GM12878 (cell line): ENCODE results near the gene POLR3E.

Experiments used
- CREM ChIP-seq: IDR thresholded peaks from 2 replicates; pipeline ENCODE4 v1.6.1; 2014; ENCODE audit warnings: antibody characterized with exemption, low read depth
- EZH2 ChIP-seq: IDR thresholded peaks from 2 replicates; pipeline ENCODE4 v1.6.1; 2012; ENCODE audit warnings: low read depth, mild to moderate bottlenecking, control low read depth, inconsistent platforms, low read length, borderline replicate concordance; ENCODE audit not compliant: control insufficient read depth
- HCFC1 ChIP-seq: fragments of 150-350 bp; IDR thresholded peaks from 2 replicates; pipeline ENCODE4 v1.6.1; 2014; ENCODE audit warnings: low read length
- NR2C2 ChIP-seq: IDR thresholded peaks from 2 replicates; pipeline ENCODE4 v1.6.1; 2011; ENCODE audit warnings: borderline replicate concordance, low read depth; ENCODE audit not compliant: control insufficient read depth, insufficient read length
- POLR2A ChIP-seq: IDR thresholded peaks from 2 replicates; pipeline ENCODE4 v1.6.1; 2011; ENCODE audit warnings: low read depth, mild to moderate bottlenecking, low read length
- POLR2AphosphoS5 ChIP-seq: IDR thresholded peaks from 2 replicates; pipeline ENCODE4 v1.6.1; 2011; ENCODE audit warnings: mild to moderate bottlenecking, low read length, inconsistent platforms
- TAF1 ChIP-seq: IDR thresholded peaks from 2 replicates; pipeline ENCODE4 v1.6.1; 2011; ENCODE audit warnings: mild to moderate bottlenecking, low read depth, low read length, borderline replicate concordance
- TCF12 ChIP-seq: IDR thresholded peaks from 2 replicates; pipeline ENCODE4 v1.6.1; 2011; ENCODE audit warnings: low read depth, mild to moderate bottlenecking, low read length
- YBX1 ChIP-seq: fragments of 450-650 bp; IDR thresholded peaks from 2 replicates; pipeline ENCODE4 v1.6.1; 2016; ENCODE audit warnings: antibody characterized with exemption
- ZNF24 ChIP-seq: fragments of 450-650 bp; IDR thresholded peaks from 2 replicates; pipeline ENCODE4 v1.6.1; 2017; ENCODE audit warnings: antibody characterized with exemption, mild to moderate bottlenecking
- TF ChIP-seq, protein P1 (sequence below), 3 experiments: IDR thresholded peaks in 2 of 3; conservative IDR thresholded peaks in 1 of 3; 2 replicates each; pipeline ENCODE4 v1.5.1; 2011; ENCODE audit warnings: low read depth in 3 of 3, low read length in 3 of 3, mild to moderate bottlenecking in 3 of 3, control low read depth in 2 of 3, moderate library complexity in 2 of 3, inconsistent platforms in 1 of 3, mixed read lengths in 1 of 3; ENCODE audit not compliant: control insufficient read depth in 2 of 3, insufficient read depth in 1 of 3; ENCODE audit errors: extremely low read depth in 1 of 3
- TF ChIP-seq, protein P2 (sequence below): IDR thresholded peaks from 2 replicates; pipeline ENCODE4 v1.6.1; 2011; ENCODE audit warnings: low read depth, low read length, improper control_type of control experiment, borderline replicate concordance
- TF ChIP-seq, protein P3 (sequence below): IDR thresholded peaks from 2 replicates; pipeline ENCODE4 v1.6.1; 2012; ENCODE audit warnings: low read length, inconsistent platforms

DNA sequence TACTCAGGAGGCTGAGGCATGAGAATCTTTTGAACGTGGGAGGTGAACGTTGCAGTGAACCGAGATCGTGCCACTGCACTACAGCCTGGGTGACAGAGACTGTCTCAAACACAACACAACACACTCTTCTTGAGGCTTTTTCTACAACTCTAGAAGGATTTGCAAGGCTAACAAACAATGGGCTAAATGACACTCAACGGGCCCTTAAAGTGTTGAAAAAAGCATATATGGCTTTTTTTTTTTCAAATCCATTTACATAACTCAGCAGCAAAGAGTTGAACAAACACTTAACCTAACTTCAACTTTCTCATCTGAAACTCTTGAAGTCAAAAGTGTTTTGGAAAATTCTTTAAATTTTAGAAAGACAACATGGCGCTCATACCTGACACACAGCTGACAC is 54.9 kb downstream of the POLR3E start:
- TF ChIP-seq, protein P1, sequence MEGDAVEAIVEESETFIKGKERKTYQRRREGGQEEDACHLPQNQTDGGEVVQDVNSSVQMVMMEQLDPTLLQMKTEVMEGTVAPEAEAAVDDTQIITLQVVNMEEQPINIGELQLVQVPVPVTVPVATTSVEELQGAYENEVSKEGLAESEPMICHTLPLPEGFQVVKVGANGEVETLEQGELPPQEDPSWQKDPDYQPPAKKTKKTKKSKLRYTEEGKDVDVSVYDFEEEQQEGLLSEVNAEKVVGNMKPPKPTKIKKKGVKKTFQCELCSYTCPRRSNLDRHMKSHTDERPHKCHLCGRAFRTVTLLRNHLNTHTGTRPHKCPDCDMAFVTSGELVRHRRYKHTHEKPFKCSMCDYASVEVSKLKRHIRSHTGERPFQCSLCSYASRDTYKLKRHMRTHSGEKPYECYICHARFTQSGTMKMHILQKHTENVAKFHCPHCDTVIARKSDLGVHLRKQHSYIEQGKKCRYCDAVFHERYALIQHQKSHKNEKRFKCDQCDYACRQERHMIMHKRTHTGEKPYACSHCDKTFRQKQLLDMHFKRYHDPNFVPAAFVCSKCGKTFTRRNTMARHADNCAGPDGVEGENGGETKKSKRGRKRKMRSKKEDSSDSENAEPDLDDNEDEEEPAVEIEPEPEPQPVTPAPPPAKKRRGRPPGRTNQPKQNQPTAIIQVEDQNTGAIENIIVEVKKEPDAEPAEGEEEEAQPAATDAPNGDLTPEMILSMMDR (IDR thresholded peaks at IDR 0.05 in 2 of 3, conservative IDR thresholded peaks at IDR 0.05 in 1 of 3; ENCODE audit: control insufficient read depth in 2 of 3, extremely low read depth in 1 of 3, insufficient read depth in 1 of 3, low read depth in 3 of 3, low read length in 3 of 3) = no peak
- TF ChIP-seq EZH2 (no peak), ZNF24 (no peak), HCFC1 (no peak), TAF1 (no peak), POLR2AphosphoS5 (no peak), TCF12 (no peak), CREM (no peak), NR2C2 (no peak), YBX1 (no peak), POLR2A (no peak)
- TF ChIP-seq, protein P2, sequence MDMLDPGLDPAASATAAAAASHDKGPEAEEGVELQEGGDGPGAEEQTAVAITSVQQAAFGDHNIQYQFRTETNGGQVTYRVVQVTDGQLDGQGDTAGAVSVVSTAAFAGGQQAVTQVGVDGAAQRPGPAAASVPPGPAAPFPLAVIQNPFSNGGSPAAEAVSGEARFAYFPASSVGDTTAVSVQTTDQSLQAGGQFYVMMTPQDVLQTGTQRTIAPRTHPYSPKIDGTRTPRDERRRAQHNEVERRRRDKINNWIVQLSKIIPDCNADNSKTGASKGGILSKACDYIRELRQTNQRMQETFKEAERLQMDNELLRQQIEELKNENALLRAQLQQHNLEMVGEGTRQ = no peak
- TF ChIP-seq, protein P3, sequence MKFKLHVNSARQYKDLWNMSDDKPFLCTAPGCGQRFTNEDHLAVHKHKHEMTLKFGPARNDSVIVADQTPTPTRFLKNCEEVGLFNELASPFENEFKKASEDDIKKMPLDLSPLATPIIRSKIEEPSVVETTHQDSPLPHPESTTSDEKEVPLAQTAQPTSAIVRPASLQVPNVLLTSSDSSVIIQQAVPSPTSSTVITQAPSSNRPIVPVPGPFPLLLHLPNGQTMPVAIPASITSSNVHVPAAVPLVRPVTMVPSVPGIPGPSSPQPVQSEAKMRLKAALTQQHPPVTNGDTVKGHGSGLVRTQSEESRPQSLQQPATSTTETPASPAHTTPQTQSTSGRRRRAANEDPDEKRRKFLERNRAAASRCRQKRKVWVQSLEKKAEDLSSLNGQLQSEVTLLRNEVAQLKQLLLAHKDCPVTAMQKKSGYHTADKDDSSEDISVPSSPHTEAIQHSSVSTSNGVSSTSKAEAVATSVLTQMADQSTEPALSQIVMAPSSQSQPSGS = no peak
